Measurements from ENCODE around the gene ATG5.

- TF ChIP-seq, protein P1, sequence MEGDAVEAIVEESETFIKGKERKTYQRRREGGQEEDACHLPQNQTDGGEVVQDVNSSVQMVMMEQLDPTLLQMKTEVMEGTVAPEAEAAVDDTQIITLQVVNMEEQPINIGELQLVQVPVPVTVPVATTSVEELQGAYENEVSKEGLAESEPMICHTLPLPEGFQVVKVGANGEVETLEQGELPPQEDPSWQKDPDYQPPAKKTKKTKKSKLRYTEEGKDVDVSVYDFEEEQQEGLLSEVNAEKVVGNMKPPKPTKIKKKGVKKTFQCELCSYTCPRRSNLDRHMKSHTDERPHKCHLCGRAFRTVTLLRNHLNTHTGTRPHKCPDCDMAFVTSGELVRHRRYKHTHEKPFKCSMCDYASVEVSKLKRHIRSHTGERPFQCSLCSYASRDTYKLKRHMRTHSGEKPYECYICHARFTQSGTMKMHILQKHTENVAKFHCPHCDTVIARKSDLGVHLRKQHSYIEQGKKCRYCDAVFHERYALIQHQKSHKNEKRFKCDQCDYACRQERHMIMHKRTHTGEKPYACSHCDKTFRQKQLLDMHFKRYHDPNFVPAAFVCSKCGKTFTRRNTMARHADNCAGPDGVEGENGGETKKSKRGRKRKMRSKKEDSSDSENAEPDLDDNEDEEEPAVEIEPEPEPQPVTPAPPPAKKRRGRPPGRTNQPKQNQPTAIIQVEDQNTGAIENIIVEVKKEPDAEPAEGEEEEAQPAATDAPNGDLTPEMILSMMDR (IDR thresholded peaks at IDR 0.05) = no peak
- TF ChIP-seq POLR2A (IDR thresholded peaks at IDR 0.05) = no peak
These were observed 138.8 kb downstream of the ATG5 start for GRCh38 chr6:106186714-106187113.
